GM19240 (cell line): ENCODE measurements around the gene PCLO.
"Not testable (repeated sequence)": the region's sequence is repeated elsewhere in the genome, so short reads cannot be mapped to it uniquely, and the experiment has no call there.

ENCODE experiments used
- DNase-seq: peaks from one replicate; pipeline ENCODE4 v3.0.0; 2011; ENCODE audit warnings: low spot score; ENCODE audit not compliant: insufficient read length

The PCLO gene

DNA sequence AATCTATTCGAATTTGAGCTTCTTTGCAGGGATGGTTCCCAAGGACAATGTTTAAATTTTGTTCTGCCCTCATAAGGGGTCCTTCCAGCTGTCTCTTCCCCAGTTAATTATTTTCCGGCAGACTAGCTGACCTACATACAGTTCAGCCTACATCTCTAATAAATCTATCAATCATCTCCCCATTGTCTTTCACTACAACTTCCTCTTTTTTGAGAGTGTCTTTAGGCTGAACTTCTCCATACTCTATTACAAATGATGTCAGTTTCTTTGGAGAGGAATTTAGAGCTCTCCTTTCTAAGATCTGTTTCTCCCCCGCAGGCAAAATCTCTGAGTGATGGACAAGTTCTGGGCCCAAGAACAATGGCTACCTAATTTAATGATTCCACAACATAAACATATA lies 122.2 kb downstream of the PCLO start:
- no peak for DNase-seq

DNA sequence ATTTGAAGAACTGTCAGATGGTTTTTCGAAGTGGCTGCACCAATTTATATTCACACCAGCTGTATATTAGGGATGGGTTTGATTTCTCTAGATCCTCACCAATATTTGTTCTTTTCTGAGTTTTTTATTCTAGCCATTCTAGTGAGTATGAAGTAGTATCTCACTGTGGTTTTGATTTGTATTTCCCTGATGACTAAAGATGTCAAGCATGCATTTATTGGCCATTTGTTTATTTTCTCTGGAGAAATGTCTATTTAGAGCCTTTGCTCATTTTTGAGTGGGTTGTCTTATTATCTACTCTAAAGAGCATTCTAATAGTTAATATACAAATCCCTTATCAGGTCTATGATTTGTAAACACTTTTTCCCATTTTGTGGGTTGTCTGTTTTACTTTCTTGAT lies 123.9 kb downstream of the PCLO start:
- no peak for DNase-seq

DNA sequence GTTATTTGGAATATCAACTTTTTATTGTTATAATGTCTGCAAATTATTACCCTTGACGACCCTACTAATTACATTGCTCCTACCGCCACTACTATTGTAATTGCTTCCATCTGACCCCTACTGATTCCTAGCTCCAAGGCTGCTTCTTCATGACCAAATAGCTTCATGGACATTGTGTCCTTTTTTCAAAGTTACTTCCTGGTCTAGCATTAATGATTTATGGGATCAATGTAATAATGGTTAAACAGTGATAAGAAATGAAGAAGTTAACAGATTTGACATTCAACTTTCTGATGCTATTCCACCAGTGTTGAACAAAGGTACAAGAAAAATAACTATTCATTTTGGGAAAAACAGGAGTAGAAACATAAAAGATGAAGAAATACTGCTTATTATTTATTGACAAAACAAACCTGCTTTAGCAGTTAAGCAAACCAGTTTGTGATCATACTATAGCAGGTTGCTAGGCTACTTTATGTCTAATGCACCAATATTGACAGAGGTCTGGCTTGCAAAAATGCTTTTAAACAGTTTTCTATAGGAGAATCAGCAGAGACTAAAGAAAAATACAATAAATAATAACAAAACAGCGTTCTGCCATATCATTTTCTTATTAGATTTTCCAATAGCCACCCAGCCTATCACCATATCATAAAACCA lies 125.8 kb downstream of the PCLO start:
- no peak for DNase-seq

DNA sequence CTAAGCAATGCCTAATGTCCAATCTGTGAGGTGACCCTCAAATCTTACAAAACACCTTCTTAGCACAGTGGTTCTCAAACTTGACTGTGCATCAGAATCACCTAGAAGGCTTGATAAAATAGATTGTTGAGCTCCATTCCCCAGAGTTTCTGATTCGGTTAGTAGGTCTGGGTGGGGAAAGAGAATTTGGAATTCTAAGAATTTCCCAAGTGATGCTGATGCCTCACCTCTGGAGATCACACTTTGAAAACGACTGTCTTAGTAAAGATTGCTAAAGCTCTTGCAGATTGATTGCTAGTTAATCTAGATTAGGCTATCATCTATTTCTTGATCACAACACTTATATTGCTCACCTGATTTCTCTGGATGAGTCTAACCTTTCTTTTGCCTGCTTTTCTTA lies 126.6 kb downstream of the PCLO start:
- DNase-seq = no peak

DNA sequence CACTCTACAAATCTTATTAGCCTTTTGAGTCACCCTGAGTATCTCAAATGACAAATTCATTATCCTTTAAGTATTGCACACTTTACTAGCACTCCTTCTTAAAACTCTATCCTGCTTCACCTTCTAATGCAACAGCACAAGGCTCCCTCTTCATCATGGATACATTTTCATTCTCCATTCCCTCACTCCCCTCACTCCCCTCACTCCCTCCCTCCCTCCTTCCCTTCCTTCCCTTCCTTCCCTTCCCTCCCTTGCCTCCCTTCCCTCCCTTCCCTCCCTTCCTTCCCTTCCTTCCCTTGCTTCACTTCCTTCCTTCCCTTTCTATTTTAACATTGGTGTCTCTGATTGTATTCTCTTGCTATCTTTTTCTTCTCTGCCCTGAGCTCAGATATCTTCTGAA lies 130.5 kb downstream of the PCLO start:
- DNase-seq = no peak

DNA sequence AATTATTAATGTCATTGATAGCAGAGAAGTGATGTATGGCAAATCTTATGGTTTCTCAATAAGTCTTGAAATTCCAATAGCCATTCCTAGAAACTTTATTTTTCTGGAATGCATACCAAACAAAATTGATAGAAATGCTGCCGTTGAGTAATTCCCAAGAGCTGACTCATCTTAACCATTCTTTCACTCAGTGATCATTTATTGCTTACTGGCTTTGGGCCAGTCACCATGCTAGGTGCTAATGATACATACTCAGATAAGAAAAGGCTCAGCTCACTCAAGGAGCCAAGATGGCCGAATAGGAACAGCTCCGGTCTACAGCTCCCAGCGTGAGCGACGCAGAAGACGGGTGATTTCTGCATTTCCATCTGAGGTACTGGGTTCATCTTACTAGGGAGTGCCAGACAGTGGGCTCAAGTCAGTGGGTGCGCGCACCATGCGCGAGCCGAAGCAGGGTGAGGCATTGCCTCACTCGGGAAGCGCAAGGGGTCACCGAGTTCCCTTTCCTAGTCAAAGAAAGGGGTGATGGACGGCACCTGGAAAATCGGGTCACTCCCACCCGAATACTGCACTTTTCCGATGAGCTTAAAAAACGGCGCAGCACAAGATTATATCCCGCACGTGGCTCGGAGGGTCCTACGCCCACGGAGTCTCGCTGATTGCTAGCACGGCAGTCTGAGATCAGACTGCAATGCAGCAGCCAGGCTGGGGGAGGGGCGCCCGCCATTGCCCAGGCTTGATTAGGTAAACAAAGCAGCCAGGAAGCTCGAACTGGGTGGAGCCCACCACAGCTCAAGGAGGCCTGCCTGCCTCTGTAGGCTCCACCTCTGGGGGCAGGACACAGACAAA lies 138.6 kb downstream of the PCLO start:
- DNase-seq = not testable (repeated sequence)

DNA sequence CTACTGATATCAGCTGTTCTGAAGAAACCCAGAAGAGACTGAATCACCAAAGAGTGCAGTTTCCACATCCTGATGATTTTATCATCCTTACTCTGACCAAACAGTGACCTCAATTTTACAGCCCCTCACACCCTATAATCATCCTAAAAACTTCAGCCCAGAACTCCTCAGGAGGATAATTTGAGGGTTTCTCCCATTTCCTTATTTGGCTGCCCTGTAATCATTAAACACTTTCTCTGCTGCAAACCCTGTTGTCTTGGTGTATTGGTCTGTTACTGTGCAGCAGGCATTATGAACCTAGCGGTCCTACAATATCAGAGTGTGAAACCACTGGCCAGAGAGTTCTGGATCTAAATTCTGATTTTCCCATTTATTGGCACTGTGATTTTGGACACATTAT lies 141.7 kb downstream of the PCLO start:
- no peak for DNase-seq

DNA sequence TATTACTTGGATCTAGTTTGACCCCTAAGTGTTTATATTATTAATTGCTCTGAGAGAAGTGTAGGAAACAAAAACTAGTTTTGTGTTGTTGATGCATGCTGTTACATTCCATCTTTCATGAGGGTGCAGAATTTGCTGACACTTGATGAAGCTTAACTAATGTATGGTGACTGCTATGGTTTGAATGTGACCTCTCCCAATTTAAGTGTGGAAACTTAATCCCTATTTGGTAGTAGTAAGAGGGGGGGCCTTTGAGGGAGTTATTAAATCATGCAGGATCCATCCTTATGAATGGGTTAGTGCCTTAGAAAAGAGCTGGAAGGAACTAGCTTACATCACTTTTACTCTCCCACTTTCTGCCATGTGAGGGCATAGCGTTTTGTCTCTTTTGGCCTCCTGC lies 142.5 kb downstream of the PCLO start:
- no peak for DNase-seq

DNA sequence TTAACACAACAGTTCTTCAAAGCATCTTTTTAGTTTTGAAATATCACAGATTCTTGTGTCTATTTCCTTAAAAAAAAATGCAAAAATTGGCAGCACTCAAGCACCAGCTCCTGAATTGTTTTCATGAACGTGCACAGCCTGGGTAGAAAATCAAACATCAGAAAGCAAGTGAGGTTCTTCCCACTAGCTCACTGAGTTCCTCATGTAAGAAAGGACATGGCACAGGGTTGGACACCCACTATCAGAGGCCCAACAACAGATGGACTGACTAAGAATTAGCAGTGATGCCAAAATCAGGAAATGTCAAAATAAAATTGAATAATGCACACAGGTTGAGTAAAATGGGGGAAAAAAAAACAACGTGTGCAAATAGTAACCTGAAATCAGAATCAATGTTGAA lies 146.8 kb downstream of the PCLO start:
- no peak for DNase-seq

DNA sequence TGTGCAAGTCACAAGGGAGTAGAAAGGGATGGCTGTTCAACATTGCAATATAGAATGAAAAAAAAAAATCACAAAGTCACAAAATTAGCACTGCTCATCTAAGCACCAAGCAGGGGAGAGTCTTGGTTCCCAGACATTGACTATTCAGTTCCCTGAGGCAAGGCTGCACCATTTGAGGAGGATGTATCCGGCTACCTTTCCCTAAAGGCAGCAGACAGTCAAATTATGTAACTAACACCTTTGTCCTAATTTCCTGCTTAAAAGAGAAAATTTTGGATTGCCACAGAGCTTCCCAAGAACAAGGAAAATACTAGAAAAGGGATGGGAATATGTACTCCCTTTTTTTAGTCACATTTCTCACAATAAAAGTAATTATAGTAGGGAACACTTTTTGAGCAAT lies 148.1 kb downstream of the PCLO start:
- DNase-seq = no peak

DNA sequence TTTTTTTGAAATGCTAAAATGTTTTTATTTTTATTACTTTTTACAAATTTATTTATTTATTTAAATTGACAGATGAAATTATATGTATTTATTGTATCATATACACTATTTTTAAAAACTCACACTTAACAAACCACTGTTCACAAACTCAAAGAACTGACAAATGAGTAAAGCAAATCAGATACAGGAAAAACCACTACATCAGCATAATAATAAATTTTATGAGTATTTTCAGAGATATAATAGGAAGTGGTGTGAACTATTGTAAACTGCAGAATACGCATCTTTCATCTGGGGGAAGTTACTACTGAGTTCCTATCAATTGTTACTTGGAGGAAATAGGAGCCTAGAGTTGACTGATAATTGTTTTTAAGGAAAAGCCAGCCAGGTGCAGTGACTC lies 150.7 kb downstream of the PCLO start:
- DNase-seq = no peak

DNA sequence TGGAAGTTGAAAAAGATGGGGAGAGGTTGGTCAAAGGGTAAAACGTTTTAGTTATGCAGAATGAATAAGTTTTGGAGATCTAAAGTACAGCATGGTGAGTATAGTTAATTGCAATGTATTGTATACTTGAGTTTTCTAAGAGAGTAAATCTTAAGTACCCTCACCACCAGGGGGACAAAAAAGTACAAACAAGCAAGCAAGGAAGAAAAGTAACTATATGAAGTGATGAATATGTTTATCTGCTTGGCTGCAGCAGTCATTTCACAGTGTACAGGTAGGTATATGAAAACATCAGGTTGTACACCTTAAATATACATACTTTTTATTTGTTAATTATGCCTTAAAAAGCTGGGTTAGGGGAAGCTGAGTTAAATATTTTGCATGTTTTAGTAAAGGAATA lies 157.3 kb downstream of the PCLO start:
- no peak for DNase-seq

DNA sequence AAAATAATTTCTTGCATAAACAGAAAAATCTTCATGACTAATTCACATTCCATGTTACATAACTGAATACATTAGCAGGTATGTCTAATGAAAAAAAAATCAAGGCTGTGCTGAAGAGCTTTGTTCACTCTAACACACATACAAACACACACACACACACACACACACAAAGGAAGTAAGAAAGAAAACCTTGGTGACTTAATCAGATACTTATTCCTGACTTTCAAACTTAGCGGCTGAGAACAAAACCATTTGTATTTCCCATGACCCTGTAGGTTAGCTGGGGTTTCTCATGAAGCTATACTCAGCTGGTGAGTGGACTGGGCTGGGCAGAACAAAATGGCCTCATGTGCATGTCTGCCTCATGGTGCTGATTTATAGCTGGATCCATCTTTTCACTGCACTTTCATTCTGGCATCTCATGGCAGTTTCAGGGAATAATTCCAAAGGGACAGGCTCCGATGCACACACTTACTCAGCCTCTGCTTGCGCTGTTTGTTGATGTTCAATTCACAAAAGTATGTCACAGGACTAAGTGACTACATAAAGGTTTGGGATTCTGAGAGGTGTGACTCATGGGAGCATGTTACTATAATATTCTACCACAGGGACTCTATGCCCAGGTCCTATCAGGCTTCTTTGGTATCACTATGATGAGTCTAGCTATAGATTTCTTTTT lies 161.2 kb downstream of the PCLO start:
- DNase-seq = no peak

DNA sequence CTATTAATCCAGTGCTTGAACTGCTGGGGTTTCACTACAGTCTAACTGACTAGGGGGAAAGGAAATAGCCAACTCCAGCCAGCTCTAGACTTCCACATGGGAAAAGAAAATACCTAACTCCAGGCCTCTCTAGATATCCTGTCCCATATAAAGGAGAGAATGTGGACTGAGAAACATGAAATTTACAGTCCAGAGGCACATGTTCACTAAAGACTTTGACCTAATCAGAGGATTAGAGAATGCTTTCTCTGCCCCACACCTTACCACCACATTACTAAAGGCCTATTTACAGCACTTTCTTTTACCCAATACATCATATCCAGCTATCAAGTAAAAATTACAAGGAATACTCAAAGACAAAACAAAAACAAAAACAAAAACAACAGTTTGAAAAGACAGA lies 164.2 kb downstream of the PCLO start:
- no peak for DNase-seq

DNA sequence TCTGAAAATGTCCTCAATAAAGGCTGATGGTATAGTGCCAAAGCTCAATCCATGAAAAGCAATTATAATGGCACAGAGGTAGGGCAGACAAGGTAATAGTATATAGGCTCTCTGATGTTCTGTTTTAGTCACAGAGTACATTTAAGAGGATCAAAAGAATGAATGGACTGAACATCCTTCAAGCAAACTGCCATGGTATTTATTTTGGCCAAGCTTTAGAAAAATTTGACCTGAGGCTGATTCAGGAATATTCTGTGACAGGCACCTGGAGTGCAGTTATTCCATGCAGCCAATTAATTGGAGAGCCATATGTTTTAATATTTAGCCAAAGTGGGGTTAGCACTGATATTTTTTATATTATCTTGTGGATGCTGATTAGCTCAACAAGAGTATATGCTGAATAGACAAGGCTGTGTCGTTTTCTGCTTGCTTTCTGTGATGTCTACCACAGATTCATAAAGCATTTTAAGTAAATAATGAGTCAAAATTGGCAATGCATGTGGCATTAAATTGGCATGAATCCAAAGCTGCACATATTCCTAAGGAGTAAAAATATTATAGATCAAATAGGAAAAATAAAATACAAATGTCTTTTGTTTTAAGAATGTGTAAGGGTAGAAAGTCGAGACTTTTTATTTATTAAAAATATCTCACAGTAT lies 177.4 kb downstream of the PCLO start:
- no peak for DNase-seq

DNA sequence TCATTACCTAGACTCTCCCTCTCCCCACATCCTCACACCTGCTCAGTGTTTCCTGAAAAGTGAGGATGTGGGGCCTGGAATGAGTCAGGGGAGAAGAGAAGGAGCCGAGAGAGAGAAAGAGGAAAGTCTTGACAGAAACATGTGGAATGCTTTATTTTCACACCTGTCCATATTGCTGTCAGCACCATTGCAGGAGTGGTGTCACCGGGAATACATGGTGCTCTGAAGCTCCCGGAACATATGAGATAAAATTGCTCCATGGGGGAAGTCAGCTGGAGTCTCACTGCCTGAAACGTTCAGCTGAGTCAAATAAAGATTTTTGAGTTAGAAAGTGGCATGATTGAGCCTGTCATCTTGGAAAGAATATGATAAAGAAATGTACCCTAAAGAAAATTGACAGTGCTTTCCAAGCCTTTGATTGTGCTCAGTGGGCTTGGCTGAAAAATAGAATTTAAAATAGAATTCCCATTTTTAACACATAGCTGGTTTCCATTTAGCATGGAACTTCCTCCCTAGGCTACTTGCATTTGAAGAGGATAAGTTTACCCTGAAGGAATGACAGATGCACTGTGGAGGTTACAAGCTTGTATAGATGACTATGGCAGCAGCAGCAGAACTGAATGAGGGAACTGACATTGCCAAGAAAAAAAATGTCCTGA lies 182.4 kb downstream of the PCLO start:
- DNase-seq = no peak

DNA sequence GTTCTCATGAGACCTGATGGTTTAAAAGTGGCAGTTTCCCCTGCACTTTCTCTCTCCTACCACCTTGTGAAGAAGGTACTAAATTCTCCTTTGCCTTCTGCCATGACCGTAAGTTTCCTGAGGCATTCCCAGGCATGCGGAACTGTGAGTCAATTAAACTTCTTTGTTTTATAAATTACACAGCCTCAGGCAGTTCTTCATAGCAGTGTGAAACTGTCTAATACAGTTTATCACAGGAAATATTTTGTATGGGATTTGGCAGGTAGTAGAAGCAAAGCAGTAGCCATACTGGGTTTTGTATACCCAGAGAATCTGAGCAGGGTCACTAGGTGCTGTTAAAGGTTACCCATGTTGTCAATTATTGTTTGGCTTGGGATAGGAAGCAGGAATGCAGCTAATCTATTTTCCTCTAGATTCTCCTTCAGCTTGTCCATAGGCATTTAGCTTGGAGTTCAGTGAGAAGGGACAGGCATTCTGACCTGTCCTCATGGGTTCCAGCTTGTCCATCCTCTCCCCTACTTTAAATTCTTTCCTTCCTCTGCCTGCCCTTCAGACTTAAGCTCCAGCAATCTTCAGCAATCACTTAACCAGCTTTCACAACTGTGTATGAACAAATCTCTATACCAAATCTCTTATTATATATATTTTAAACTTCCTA lies 186.7 kb downstream of the PCLO start:
- DNase-seq = no peak

DNA sequence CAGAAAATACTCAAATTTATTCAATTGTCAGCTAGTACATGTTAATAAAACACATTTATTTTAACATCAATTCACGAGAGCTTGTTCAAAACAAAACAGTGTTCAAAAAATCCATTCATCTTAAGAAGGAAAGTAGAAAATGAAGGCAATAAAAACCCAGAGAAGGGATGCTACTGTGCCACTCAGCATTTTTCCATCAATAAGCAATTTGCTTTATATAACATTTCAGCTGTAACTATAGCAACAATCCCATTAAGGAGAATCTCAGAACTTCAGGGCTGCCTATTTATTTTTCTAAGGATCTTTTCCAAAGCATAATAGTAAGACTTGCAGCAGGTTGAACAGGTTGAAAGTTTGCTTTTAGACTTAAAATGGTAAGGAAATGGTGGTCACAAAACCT lies 190.5 kb downstream of the PCLO start:
- DNase-seq = no peak

DNA sequence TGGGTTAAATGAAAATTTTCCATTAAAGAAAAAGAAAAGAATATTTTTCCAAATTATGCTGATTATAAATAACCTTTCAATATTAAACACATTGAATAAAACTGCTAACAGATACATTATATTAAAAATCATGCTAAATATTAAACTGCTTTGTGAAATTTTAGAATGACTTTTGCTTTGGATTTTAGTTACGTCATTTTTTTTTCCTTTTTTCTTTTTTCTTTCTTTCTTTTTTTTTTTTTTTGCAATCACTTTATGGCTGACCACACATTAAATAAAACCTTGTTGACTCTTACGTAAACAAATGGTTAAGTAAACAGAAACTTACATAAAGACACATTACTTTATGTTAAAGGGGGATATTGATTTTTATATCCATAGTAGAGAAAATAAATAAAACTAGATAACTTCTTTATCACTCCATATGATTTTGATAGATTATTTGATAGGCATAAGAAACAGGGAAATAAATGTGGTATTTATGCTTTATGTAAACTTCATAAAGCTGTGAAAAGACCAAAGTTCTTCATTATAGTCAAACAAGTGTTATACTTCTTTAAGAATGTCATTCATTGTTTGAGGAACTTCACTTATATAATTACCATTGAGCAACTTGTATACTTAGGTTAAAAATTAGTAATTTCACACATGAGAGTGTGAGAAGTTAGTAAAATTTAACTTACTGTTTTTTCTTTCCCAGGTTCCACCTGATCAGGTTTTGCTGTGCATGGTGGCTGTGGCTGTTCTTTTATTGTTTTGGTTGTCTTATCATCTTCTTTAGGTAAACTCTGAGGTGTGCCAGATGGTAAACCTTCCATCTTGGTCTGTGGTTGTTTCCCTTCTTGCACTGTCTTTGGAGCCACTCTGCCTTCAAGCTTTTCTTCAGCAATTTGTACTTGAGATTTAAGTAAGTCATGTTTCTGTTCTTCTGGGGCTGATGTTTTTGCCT lies 197.3 kb downstream of the PCLO start:
- DNase-seq = no peak
